K562 (cell line): ENCODE measurements around the gene WWOX.

Source experiments
- BMI1 ChIP-seq: fragments of 150-350 bp; IDR thresholded peaks from 2 replicates; pipeline ENCODE4 v1.6.1; 2014; ENCODE audit warnings: low read length
- CBX3 ChIP-seq, 2 experiments: IDR thresholded peaks; 1 replicate in 1 of 2; 2 replicates in 1 of 2; pipeline ENCODE4 v1.6.1; 2012; ENCODE audit warnings: inconsistent platforms in 2 of 2, low read length in 2 of 2, borderline replicate concordance in 1 of 2, control low read depth in 1 of 2
- CHD1 ChIP-seq: fragments of 200-600 bp; sonication (generic); IDR thresholded peaks from one replicate; pipeline ENCODE4 v1.6.1; 2012; ENCODE audit warnings: mild to moderate bottlenecking, moderate library complexity, low read length, inconsistent platforms
- CTCF ChIP-seq, 3 experiments: IDR thresholded peaks in 2 of 3; conservative IDR thresholded peaks in 1 of 3; 2 replicates each; pipeline ENCODE4 v1.5.1; 2011 to 2012; ENCODE audit warnings: low read length in 3 of 3, mild to moderate bottlenecking in 3 of 3, control low read depth in 2 of 3, improper control_type of control experiment in 1 of 3, inconsistent platforms in 1 of 3, low read depth in 1 of 3, mixed read lengths in 1 of 3, moderate library complexity in 1 of 3; ENCODE audit not compliant: insufficient read depth in 2 of 3
- ETV6 ChIP-seq, 3 experiments: fragments of 150-350 bp in 1 of 3; sonication (generic) in 1 of 3; formaldehyde crosslinking in 1 of 3; IDR thresholded peaks; 2 replicates each; pipeline versions ENCODE4 v1.6.1 to v1.8.0; 2014 to 2022; ENCODE audit warnings: borderline replicate concordance in 2 of 3, low read depth in 2 of 3, antibody characterized with exemption in 1 of 3, low read length in 1 of 3, mild to moderate bottlenecking in 1 of 3, missing genetic modification reagents in 1 of 3
- FOSL1 ChIP-seq: fragments of 200-800 bp; sonication (Bioruptor generic); conservative IDR thresholded peaks from 2 replicates; pipeline ENCODE4 v1.6.1; 2016; ENCODE audit warnings: missing genetic modification characterization, missing compliant biosample characterization
- HCFC1 ChIP-seq: IDR thresholded peaks from 2 replicates; pipeline ENCODE4 v1.6.1; 2012; ENCODE audit warnings: low read depth, low read length, improper control_type of control experiment
- HMG20A ChIP-seq: fragments of 450-650 bp; formaldehyde crosslinking; conservative IDR thresholded peaks from 2 replicates; pipeline ENCODE4 v1.4.0; 2020; ENCODE audit warnings: mild to moderate bottlenecking, mixed read lengths
- PRPF4 ChIP-seq: fragments of 200-400 bp; formaldehyde crosslinking; IDR thresholded peaks from one replicate; pipeline ENCODE4 v1.6.1; 2017; ENCODE audit warnings: low read length, low read depth, mild to moderate bottlenecking; ENCODE audit not compliant: insufficient read depth, poor library complexity, severe bottlenecking
- TAF9B ChIP-seq: fragments of 450-650 bp; IDR thresholded peaks from 2 replicates; pipeline ENCODE4 v1.6.1; 2018; ENCODE audit warnings: mild to moderate bottlenecking; ENCODE audit not compliant: partially characterized antibody
- ZNF263 ChIP-seq: sonication (generic); formaldehyde crosslinking; IDR thresholded peaks from 2 replicates; pipeline ENCODE4 v1.8.0; 2022; ENCODE audit warnings: mild to moderate bottlenecking, missing genetic modification reagents, borderline replicate concordance
- ZNF707 ChIP-seq: fragments of 250-450 bp; sonication (Bioruptor Pico); conservative IDR thresholded peaks from 2 replicates; pipeline ENCODE4 v1.8.0; 2022; ENCODE audit warnings: inconsistent platforms, mild to moderate bottlenecking, moderate library complexity
- ZSCAN32 ChIP-seq: fragments of 450-650 bp; formaldehyde crosslinking; IDR thresholded peaks from 2 replicates; pipeline ENCODE4 v1.4.0; 2020; ENCODE audit warnings: mild to moderate bottlenecking, moderate library complexity
- TF ChIP-seq, protein P1 (sequence below): sonication (generic); formaldehyde crosslinking; IDR thresholded peaks from 2 replicates; pipeline ENCODE4 v1.8.0; 2022; ENCODE audit warnings: mild to moderate bottlenecking, low read depth, missing genetic modification reagents

DNA sequence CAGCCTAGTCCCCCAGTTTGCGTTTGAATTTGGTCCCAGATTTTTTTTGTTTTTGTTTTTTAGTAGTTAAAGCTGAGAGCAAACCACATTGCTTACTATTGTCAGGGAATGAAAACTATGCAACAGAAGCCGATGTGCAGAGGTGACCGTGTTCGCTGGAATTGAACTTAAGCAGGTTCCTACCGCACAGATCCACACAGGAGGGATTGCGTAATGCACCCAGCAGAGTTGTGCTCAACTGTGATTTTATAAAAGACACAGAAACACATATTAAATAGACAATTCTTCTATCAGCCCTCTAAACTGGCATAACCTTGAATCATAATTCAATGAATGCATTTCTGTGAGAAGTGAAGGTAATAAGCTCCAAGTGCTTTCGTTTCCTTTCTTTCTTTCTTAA, 443.0 kb downstream of the WWOX start:
- TF ChIP-seq ZNF263 (no peak), ZSCAN32 (CRISPR knock-in tag) (no peak), HMG20A (no peak), CHD1 (no peak), CTCF (IDR thresholded peaks at IDR 0.05 in 2 of 3, conservative IDR thresholded peaks at IDR 0.05 in 1 of 3; ENCODE audit: insufficient read depth in 2 of 3, low read depth in 1 of 3, low read length in 3 of 3) (no peak), HCFC1 (no peak), FOSL1 (tag) (no peak), ETV6 (IDR thresholded peaks at IDR 0.05; ENCODE audit: borderline replicate concordance in 1 of 2, low read depth in 2 of 2, low read length in 1 of 2) (no peak), ETV6 (CRISPR knock-in tag; IDR thresholded peaks at IDR 0.05; ENCODE audit: borderline replicate concordance) (no peak), CBX3 (IDR thresholded peaks at IDR 0.05; ENCODE audit: borderline replicate concordance in 1 of 2, low read length in 2 of 2) (no peak), BMI1 (no peak), ZNF707 (CRISPR knock-in tag) (no peak), TAF9B (no peak), PRPF4 (no peak)
- TF ChIP-seq, protein P1, sequence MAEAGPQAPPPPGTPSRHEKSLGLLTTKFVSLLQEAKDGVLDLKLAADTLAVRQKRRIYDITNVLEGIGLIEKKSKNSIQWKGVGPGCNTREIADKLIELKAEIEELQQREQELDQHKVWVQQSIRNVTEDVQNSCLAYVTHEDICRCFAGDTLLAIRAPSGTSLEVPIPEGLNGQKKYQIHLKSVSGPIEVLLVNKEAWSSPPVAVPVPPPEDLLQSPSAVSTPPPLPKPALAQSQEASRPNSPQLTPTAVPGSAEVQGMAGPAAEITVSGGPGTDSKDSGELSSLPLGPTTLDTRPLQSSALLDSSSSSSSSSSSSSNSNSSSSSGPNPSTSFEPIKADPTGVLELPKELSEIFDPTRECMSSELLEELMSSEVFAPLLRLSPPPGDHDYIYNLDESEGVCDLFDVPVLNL (CRISPR knock-in tag), result no peak
